Nephron (organoid): Measurements from ENCODE around the gene LOXL3.
A peak's percentile ranks its signal among the peaks of the same experiment; 100 is the strongest.

ENCODE experiments used
- H3K27ac Mint-ChIP-seq, 3 experiments: 2 replicates each; pipeline ENCODE4 v1.8.0; 2020; ENCODE audit warnings: mixed read lengths in 3 of 3, mild to moderate bottlenecking in 2 of 3, moderate library complexity in 1 of 3
- H3K27me3 Mint-ChIP-seq: 2 replicates; pipeline ENCODE4 v1.8.0; 2021; ENCODE audit warnings: low read depth, mild to moderate bottlenecking, moderate library complexity, mixed read lengths
- H3K36me3 Mint-ChIP-seq: 2 replicates; pipeline ENCODE4 v1.8.0; 2020; ENCODE audit warnings: low read depth, mixed read lengths
- H3K4me1 Mint-ChIP-seq: 2 replicates; pipeline ENCODE4 v1.8.0; 2020; ENCODE audit warnings: mixed read lengths
- H3K4me3 Mint-ChIP-seq, 3 experiments: 2 replicates each; pipeline ENCODE4 v1.8.0; 2020; ENCODE audit warnings: mild to moderate bottlenecking in 3 of 3, mixed read lengths in 3 of 3, moderate library complexity in 2 of 3
- H3K9me3 Mint-ChIP-seq: 2 replicates; pipeline ENCODE4 v1.8.0; 2020; ENCODE audit warnings: mixed read lengths
- TF ChIP-seq, protein P1 (sequence below), 3 experiments: fragments of 200-600 bp; sonication (generic); IDR thresholded peaks; one replicate each; pipeline ENCODE4 v1.5.0; 2021; ENCODE audit warnings: antibody characterized with exemption in 3 of 3; ENCODE audit not compliant: unreplicated experiment in 3 of 3

Gene LOXL3

DNA sequence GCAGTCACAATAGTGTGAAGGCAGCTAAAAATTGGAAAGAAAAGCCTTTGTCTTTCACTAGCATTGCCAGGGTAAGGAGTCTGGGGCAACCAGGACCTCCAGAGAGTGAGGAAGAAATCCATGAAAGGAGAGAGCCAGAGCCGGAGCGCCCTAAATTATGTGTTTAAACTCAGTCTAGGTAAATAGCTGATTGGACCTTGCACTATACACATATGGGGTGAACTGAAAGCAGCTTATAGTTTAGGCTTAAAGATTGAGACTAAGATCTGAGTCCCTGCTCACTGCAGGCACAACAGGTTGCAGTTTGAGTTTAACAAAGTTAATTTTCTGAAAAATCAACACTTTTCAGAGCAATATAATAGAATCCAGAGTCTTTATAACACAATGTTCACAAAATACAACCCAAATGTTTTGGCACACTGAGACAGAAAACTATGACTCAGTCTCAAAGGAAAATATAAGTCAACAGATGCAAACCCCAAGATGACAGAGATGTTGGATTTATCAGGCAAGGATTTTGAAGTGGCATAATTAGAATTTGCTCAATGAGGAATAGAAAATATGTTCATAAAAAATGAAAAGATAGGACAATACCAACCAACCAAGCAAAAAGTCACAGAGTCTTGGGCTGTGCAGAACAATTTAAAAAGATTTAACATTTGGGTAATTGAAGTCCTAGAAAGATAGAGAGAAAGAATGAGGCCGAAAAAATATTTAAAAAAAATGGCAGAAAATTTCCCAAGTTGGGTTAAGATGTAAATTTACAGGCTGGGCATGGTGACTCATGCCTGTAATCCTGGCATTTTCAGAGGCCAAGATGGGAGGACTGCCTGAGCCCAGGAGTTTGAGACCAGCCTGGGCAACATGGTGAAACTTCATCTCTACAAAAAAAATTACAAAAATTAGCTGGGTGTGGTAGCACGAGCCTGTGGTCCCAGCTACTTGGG is 40.4 kb upstream of the LOXL3 start:
- Mint-ChIP-seq H3K36me3 (no peaks in the 10 kb centered on the region), H3K9me3 (no peaks in the 10 kb centered on the region), H3K4me3 (no peak overlapping the region), H3K27ac (no peak overlapping the region), H3K27me3 (peaks cover 54% of the 10 kb centered on the region), H3K4me1 (no peaks in the 10 kb centered on the region)
- TF ChIP-seq, protein P1, sequence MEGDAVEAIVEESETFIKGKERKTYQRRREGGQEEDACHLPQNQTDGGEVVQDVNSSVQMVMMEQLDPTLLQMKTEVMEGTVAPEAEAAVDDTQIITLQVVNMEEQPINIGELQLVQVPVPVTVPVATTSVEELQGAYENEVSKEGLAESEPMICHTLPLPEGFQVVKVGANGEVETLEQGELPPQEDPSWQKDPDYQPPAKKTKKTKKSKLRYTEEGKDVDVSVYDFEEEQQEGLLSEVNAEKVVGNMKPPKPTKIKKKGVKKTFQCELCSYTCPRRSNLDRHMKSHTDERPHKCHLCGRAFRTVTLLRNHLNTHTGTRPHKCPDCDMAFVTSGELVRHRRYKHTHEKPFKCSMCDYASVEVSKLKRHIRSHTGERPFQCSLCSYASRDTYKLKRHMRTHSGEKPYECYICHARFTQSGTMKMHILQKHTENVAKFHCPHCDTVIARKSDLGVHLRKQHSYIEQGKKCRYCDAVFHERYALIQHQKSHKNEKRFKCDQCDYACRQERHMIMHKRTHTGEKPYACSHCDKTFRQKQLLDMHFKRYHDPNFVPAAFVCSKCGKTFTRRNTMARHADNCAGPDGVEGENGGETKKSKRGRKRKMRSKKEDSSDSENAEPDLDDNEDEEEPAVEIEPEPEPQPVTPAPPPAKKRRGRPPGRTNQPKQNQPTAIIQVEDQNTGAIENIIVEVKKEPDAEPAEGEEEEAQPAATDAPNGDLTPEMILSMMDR (IDR thresholded peaks at IDR 0.05; ENCODE audit: unreplicated experiment in 3 of 3): no peak

DNA sequence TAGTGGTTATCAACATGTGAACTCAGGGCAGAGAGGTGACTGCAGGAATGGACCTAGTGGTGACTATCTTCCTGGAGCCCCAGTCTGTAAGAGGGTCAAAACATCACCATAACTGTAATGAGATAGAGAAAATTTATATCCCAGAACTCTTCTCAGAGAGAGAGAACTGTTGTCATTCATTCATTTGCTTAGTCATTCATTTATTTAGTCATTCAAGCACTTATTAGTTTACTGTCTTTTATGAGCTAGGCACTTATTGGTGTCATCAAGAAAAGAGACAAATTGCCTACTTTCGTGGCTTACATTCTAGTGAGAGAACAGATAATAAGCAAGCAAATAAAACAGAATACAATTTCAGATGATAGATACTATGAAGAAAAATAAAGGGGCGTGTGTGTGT is 34.9 kb upstream of the LOXL3 start:
- H3K27ac Mint-ChIP-seq: no peak overlapping the region
- no peaks in the 10 kb centered on the region for H3K9me3 Mint-ChIP-seq
- H3K4me3 Mint-ChIP-seq: no peak overlapping the region
- H3K4me1 Mint-ChIP-seq: peaks cover 2% of the 10 kb centered on the region
- TF ChIP-seq, protein P1 (IDR thresholded peaks at IDR 0.05; ENCODE audit: unreplicated experiment in 3 of 3): no peak
- H3K36me3 Mint-ChIP-seq: no peaks in the 10 kb centered on the region
- peaks cover 45% of the 10 kb centered on the region for H3K27me3 Mint-ChIP-seq

DNA sequence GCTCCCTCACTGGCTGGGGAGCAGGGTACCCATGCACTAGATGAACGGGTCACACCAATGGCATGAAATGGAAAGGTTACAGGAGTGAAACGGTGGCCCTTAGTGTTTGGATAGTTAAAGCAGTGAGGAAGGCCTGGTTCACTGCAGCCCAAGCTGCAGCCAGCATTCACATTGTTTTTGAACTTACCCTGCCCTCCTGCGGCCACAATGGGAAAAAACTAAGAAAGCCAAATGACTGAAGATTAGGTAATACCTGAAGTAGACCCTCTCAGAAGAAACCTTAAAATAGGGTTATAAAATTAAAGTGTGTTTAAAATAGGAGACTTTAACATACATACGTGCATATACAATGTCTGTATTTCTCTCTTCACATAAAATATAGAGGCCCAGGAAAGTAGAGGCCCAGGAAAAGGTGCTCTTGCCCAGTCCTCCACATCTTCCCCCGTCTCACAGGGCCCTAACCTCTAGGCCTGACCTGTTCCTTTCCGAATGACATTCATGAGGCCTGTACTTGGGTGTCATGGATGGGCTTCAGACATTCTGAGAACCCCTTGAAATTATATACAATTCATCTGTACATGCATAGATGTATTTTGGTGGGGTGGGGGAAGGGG is 34.0 kb upstream of the LOXL3 start:
- peaks cover 8% of the 10 kb centered on the region for H3K4me1 Mint-ChIP-seq
- TF ChIP-seq, protein P1 (IDR thresholded peaks at IDR 0.05; ENCODE audit: unreplicated experiment in 3 of 3): peak; percentile 73 to 80 (median 75)

DNA sequence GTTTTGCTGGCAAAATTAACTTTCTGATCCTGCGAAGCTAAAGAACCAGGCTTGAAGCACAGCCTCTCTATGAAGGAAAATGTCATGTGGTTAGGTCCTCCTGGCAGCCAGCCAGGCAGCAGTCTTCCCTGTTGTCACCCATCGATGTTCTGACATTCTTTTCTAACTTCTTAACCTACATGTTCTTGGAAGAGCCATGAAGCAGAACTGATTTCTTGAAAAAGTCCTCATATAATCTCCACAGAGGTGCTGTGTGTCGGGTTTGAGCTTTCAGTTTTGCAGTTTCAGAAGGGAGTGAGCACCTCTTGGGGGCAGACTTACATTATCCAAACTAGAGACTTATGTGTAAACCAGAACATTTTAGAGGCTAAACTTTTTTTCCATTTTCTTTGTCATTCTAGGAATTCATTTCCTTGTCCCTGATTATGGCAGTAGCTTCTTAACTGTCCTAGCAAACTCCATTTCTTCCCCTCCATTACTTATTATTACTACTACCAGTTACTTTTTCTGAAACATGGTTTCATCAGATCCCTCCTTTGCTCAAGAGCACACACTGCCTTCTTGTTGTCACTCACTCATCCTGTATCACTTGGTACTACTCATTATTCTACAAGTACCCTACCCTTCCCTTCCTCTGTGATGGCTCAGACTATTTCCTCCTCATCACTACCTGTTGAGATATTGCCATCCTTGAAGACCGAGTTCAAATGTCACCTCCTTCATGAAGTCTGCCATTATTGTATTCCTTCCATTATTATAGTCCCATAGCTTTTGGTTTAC is 31.9 kb upstream of the LOXL3 start:
- Mint-ChIP-seq H3K27ac (no peak overlapping the region), H3K9me3 (no peaks in the 10 kb centered on the region), H3K4me1 (peaks cover 8% of the 10 kb centered on the region), H3K27me3 (peaks cover 24% of the 10 kb centered on the region), H3K36me3 (no peaks in the 10 kb centered on the region), H3K4me3 (no peak overlapping the region)
- TF ChIP-seq, protein P1 (IDR thresholded peaks at IDR 0.05; ENCODE audit: unreplicated experiment in 3 of 3): no peak

More for the DNA sequence above, 34.0 kb upstream of the LOXL3 start:
- no peaks in the 10 kb centered on the region for H3K9me3 Mint-ChIP-seq
- H3K36me3 Mint-ChIP-seq: no peaks in the 10 kb centered on the region
- H3K27me3 Mint-ChIP-seq: peaks cover 38% of the 10 kb centered on the region
- no peak overlapping the region for H3K27ac Mint-ChIP-seq
- no peak overlapping the region for H3K4me3 Mint-ChIP-seq

DNA sequence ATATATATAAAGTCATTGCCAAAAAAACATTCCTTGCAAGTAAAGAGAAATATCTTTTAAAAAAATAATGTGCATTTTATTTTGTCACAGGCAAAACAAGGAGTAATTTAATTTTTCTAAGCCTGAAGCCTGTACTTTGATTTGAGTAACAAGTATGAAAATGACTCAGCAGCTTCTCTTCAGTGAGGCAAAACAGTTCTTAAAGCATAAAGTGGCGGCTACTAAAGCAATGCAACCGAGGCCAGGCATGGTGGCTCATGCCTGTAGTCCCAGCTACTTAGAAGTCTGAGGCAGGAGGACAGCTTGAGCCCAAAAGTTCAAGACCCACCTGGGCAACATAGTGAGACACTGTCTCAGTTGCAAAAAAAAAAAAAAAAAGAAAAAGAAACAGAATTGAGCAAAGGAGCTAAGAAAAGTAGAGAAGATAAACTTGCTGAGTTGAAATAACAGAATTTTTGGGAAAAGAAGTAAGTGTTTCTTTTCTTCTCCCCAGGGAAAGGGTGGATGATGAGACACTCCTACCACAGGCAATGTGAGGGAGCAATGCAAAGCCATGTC is 30.4 kb upstream of the LOXL3 start:
- Mint-ChIP-seq H3K4me3 (no peak overlapping the region), H3K27ac (no peak overlapping the region), H3K36me3 (no peaks in the 10 kb centered on the region), H3K27me3 (peaks cover 14% of the 10 kb centered on the region), H3K9me3 (no peaks in the 10 kb centered on the region), H3K4me1 (peaks cover 8% of the 10 kb centered on the region)
- TF ChIP-seq, protein P1 (IDR thresholded peaks at IDR 0.05; ENCODE audit: unreplicated experiment in 3 of 3): no peak
